ENCODE measurements around the gene BMX. TPM values are rescaled to one million over a fixed set of nuclear protein-coding genes. Genes with fewer than 3 reads are reported as not detected.

The BMX gene
- total and polyA plus RNA-seq, 10 of the 15 experiments (the other 5 are each of a cell fraction or from before 2014, with no cell fraction given): not detected

DNA sequence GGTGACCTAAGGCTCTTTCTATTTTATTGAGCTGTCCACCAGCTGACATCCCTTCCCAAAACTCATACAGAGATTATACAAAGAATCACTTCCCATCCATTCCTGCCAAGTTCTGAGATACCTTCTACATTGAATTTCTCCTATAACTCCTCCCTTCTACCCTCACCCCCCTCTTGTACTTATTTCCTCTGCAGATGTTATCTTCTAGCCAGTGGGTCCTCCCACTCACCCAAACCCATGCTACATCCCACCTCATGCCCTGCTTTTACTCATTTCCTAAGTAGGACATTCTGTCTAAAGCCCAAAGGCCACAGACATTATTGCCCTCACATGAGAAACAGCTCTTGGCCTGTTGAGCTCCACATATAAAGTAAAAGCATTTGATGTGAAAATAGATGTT is 28.6 kb downstream of the BMX start:
- ChIA-PET SMC1A (ENCODE audit: uncharacterized antibody, unreplicated experiment) (interaction anchor here (1.0 kb wide), 1 partner anchor 10 kb away, joined by 3 read pairs; no protein-coding TSS in a partner anchor), POLR2A (no interaction called here), RAD21 (ENCODE audit: unreplicated experiment) (no interaction called here), CTCF (interaction anchor here (0.9 kb wide), 1 partner anchor 58 kb away, joined by 3 read pairs; no protein-coding TSS in a partner anchor)
- Histone ChIP-seq H3K4me3 (no peak overlapping the region), H3K27ac (ENCODE audit: control insufficient read depth, insufficient read depth) (no peak overlapping the region), H2AFZ (ENCODE audit: control insufficient read depth, low read depth, low read length) (no peak overlapping the region), H3K4me2 (ENCODE audit: control insufficient read depth, insufficient read depth) (no peak overlapping the region), H3K36me3 (ENCODE audit: control insufficient read depth in 2 of 2, insufficient read depth in 2 of 2, low read length in 1 of 2) (no peaks in the 10 kb centered on the region), H3K9me3 (replicated peaks; ENCODE audit: control insufficient read depth, insufficient read depth, low read length) (no peaks in the 10 kb centered on the region), H4K20me1 (ENCODE audit: control insufficient read depth, insufficient read depth) (no peaks in the 10 kb centered on the region), H3K79me2 (ENCODE audit: control insufficient read depth, insufficient read depth, low read length) (no peaks in the 10 kb centered on the region), H3K27me3 (replicated peaks in 1 of 2; ENCODE audit: control insufficient read depth in 2 of 2, insufficient read depth in 2 of 2, low read length in 1 of 2) (no peaks in the 10 kb centered on the region), H3K4me1 (ENCODE audit: control insufficient read depth, insufficient read depth, low read length) (no peaks in the 10 kb centered on the region), H3K9ac (ENCODE audit: control insufficient read depth, insufficient read depth, low read length) (no peak overlapping the region)
- DNase-seq (ENCODE audit: low read depth, low spot score) (no peak), ATAC-seq (no peak), FAIRE-seq (no peak)
- no TSS peak for BruUV-seq (replicated peaks)
- TF ChIP-seq NR2F1 (conservative IDR thresholded peaks at IDR 0.05) (no peak), FOXM1 (IDR thresholded peaks at IDR 0.05; ENCODE audit: low read depth, low read length) (no peak), GABPA (IDR thresholded peaks at IDR 0.05; ENCODE audit: low read depth) (no peak)
- intact Hi-C loops (cut with micrococcal nuclease; ENCODE audit: unreplicated experiment): no loop called here
- in situ Hi-C loops (cut with MboI): no loop called here

DNA sequence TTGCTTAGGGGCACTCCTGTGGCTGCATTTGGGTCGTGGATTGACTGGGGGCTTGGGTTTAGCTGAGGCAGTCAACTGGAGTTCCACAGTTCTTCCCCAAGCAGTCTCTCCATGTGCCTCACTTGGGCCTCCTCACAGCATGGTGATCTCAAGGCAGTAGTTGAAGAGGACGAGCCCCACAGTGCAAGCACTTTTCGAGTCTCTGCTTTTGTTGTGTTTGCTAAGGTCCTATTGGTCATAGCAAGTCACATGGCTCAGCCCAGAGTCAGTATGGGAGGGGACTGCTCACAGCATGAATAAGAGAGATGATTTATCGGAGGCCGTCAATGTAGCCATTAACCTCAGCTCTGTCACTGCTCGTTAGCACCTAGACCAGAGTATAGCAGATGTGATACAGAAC is 29.7 kb downstream of the BMX start:
- Histone ChIP-seq H3K9ac (ENCODE audit: control insufficient read depth, insufficient read depth, low read length) (no peak overlapping the region), H3K79me2 (ENCODE audit: control insufficient read depth, insufficient read depth, low read length) (no peaks in the 10 kb centered on the region), H3K4me2 (ENCODE audit: control insufficient read depth, insufficient read depth) (no peak overlapping the region), H3K9me3 (replicated peaks; ENCODE audit: control insufficient read depth, insufficient read depth, low read length) (no peaks in the 10 kb centered on the region), H3K4me3 (no peak overlapping the region), H3K27me3 (replicated peaks in 1 of 2; ENCODE audit: control insufficient read depth in 2 of 2, insufficient read depth in 2 of 2, low read length in 1 of 2) (no peaks in the 10 kb centered on the region), H3K36me3 (ENCODE audit: control insufficient read depth in 2 of 2, insufficient read depth in 2 of 2, low read length in 1 of 2) (no peaks in the 10 kb centered on the region), H2AFZ (ENCODE audit: control insufficient read depth, low read depth, low read length) (no peak overlapping the region), H4K20me1 (ENCODE audit: control insufficient read depth, insufficient read depth) (no peaks in the 10 kb centered on the region), H3K27ac (ENCODE audit: control insufficient read depth, insufficient read depth) (no peak overlapping the region), H3K4me1 (ENCODE audit: control insufficient read depth, insufficient read depth, low read length) (no peaks in the 10 kb centered on the region)
- BruUV-seq (replicated peaks): no TSS peak
- no peak for FAIRE-seq
- no peak for DNase-seq (ENCODE audit: low read depth, low spot score)
- ChIA-PET SMC1A (ENCODE audit: uncharacterized antibody, unreplicated experiment) (interaction anchor here (1.0 kb wide), 1 partner anchor 9 kb away, joined by 3 read pairs; no protein-coding TSS in a partner anchor), POLR2A (no interaction called here), CTCF (no interaction called here), RAD21 (ENCODE audit: unreplicated experiment) (no interaction called here)
- WGBS (ENCODE audit: insufficient coverage, insufficient replicate concordance, low lambda C conversion rate, missing lambda C conversion rate): 29% methylated on average over 6 of the region's 6 CpGs
- intact Hi-C loops (cut with micrococcal nuclease; ENCODE audit: unreplicated experiment) (no loop called here), in situ Hi-C loops (cut with MboI) (no loop called here)
- ATAC-seq: no peak
- TF ChIP-seq NFIC (IDR thresholded peaks at IDR 0.05; ENCODE audit: low read depth, low read length): no peak
- no peak for TF ChIP-seq BMI1 (IDR thresholded peaks at IDR 0.05; ENCODE audit: borderline replicate concordance)
- no peak for TF ChIP-seq NFYA (IDR thresholded peaks at IDR 0.05; ENCODE audit: borderline replicate concordance, low read depth, low read length)
- no peak for TF ChIP-seq CHD4 (IDR thresholded peaks at IDR 0.05)
- TF ChIP-seq, protein P1, sequence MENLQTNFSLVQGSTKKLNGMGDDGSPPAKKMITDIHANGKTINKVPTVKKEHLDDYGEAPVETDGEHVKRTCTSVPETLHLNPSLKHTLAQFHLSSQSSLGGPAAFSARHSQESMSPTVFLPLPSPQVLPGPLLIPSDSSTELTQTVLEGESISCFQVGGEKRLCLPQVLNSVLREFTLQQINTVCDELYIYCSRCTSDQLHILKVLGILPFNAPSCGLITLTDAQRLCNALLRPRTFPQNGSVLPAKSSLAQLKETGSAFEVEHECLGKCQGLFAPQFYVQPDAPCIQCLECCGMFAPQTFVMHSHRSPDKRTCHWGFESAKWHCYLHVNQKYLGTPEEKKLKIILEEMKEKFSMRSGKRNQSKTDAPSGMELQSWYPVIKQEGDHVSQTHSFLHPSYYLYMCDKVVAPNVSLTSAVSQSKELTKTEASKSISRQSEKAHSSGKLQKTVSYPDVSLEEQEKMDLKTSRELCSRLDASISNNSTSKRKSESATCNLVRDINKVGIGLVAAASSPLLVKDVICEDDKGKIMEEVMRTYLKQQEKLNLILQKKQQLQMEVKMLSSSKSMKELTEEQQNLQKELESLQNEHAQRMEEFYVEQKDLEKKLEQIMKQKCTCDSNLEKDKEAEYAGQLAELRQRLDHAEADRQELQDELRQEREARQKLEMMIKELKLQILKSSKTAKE (IDR thresholded peaks at IDR 0.05; ENCODE audit: low read depth, poor library complexity, severe bottlenecking): no peak
- TF ChIP-seq, protein P2, sequence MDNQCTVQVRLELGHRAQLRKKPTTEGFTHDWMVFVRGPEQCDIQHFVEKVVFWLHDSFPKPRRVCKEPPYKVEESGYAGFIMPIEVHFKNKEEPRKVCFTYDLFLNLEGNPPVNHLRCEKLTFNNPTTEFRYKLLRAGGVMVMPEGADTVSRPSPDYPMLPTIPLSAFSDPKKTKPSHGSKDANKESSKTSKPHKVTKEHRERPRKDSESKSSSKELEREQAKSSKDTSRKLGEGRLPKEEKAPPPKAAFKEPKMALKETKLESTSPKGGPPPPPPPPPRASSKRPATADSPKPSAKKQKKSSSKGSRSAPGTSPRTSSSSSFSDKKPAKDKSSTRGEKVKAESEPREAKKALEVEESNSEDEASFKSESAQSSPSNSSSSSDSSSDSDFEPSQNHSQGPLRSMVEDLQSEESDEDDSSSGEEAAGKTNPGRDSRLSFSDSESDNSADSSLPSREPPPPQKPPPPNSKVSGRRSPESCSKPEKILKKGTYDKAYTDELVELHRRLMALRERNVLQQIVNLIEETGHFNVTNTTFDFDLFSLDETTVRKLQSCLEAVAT (IDR thresholded peaks at IDR 0.05): no peak
- TF ChIP-seq ASH2L (IDR thresholded peaks at IDR 0.05; ENCODE audit: borderline replicate concordance, low read depth): no peak
- TF ChIP-seq, protein P3, sequence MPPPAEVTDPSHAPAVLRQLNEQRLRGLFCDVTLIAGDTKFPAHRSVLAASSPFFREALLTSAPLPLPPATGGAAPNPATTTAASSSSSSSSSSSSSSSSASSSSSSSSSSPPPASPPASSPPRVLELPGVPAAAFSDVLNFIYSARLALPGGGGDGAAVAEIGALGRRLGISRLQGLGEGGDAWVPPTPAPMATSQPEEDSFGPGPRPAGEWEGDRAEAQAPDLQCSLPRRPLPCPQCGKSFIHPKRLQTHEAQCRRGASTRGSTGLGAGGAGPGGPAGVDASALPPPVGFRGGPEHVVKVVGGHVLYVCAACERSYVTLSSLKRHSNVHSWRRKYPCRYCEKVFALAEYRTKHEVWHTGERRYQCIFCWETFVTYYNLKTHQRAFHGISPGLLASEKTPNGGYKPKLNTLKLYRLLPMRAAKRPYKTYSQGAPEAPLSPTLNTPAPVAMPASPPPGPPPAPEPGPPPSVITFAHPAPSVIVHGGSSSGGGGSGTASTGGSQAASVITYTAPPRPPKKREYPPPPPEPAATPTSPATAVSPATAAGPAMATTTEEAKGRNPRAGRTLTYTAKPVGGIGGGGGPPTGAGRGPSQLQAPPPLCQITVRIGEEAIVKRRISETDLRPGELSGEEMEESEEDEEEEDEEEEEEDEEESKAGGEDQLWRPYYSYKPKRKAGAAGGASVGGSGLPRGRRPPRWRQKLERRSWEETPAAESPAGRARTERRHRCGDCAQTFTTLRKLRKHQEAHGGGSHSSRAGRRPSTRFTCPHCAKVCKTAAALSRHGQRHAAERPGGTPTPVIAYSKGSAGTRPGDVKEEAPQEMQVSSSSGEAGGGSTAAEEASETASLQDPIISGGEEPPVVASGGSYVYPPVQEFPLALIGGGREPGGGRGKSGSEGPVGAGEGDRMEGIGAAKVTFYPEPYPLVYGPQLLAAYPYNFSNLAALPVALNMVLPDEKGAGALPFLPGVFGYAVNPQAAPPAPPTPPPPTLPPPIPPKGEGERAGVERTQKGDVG (CRISPR knock-in tag; IDR thresholded peaks at IDR 0.05): no peak
